Activated CD4-positive, alpha-beta T cell treated with anti-CD3 and anti-CD28 coated beads, Interleukin-2, amount 50 U/mL, for 48 hours (primary cell): Measurements from ENCODE around the gene ZC3H6.

Experiments used
- DNase-seq, 2 experiments: peaks; one replicate each; pipeline ENCODE4 v3.0.0-alpha.2; 2020

The ZC3H6 gene

GRCh38 chr2:112275311-112275886 is at the start of gene ZC3H6:
TSS of gene ZC3H6 (plus strand) at chr2:112275597. CDS start at chr2:112275995, 398 bp downstream.
- peak; percentile 100 for DNase-seq

GRCh38 chr2:112229348-112229747 is 46.0 kb upstream of the ZC3H6 start:
- DNase-seq = no peak

GRCh38 chr2:112230371-112230770 is 45.0 kb upstream of the ZC3H6 start:
- DNase-seq = no peak

- DNase-seq = no peak
These were observed 35.5 kb upstream of the ZC3H6 start for GRCh38 chr2:112239862-112240261.

- DNase-seq = no peak
These were observed 33.0 kb upstream of the ZC3H6 start for GRCh38 chr2:112242384-112242783.

GRCh38 chr2:112243233-112243632 is 32.2 kb upstream of the ZC3H6 start:
- no peak for DNase-seq

- DNase-seq = no peak
These were observed 30.5 kb upstream of the ZC3H6 start for GRCh38 chr2:112244854-112245253.

GRCh38 chr2:112251271-112251670 is 24.1 kb upstream of the ZC3H6 start:
- no peak for DNase-seq

- DNase-seq = no peak
These were observed 22.1 kb upstream of the ZC3H6 start for GRCh38 chr2:112253261-112253815.

GRCh38 chr2:112254466-112255240 is 20.7 kb upstream of the ZC3H6 start, which contains the start of gene ZC3H8:
TSS of gene ZC3H8 (minus strand) at chr2:112255042. CDS start at chr2:112254981, 61 bp downstream.
- peak; percentile 96 to 97 for DNase-seq

- DNase-seq = no peak
These were observed 19.5 kb upstream of the ZC3H6 start for GRCh38 chr2:112255875-112256274.

GRCh38 chr2:112256654-112257053 is 18.7 kb upstream of the ZC3H6 start:
- DNase-seq = no peak

GRCh38 chr2:112257575-112257974 is 17.8 kb upstream of the ZC3H6 start:
- no peak for DNase-seq

GRCh38 chr2:112259509-112260294 is 15.7 kb upstream of the ZC3H6 start:
- peak; percentile 88 to 91 for DNase-seq

- DNase-seq = no peak
These were observed 15.1 kb upstream of the ZC3H6 start for GRCh38 chr2:112260295-112260625.

- no peak for DNase-seq
These were observed 12.5 kb upstream of the ZC3H6 start for GRCh38 chr2:112262876-112263275.

GRCh38 chr2:112268547-112268946 is 6.8 kb upstream of the ZC3H6 start:
- DNase-seq = no peak

GRCh38 chr2:112272669-112273068 is 2.7 kb upstream of the ZC3H6 start:
- DNase-seq = no peak

- no peak for DNase-seq
These were observed 2.0 kb upstream of the ZC3H6 start for GRCh38 chr2:112273349-112273748.

GRCh38 chr2:112275887-112276773 is 733 bp downstream of the ZC3H6 start:
- peak; percentile 78 to 82 for DNase-seq

GRCh38 chr2:112276954-112277353 is 1.6 kb downstream of the ZC3H6 start:
- DNase-seq = no peak

- DNase-seq = no peak
These were observed 2.3 kb downstream of the ZC3H6 start for GRCh38 chr2:112277596-112278220.
